Measurements from ENCODE around the gene TNNT3.

Gene TNNT3

DNA sequence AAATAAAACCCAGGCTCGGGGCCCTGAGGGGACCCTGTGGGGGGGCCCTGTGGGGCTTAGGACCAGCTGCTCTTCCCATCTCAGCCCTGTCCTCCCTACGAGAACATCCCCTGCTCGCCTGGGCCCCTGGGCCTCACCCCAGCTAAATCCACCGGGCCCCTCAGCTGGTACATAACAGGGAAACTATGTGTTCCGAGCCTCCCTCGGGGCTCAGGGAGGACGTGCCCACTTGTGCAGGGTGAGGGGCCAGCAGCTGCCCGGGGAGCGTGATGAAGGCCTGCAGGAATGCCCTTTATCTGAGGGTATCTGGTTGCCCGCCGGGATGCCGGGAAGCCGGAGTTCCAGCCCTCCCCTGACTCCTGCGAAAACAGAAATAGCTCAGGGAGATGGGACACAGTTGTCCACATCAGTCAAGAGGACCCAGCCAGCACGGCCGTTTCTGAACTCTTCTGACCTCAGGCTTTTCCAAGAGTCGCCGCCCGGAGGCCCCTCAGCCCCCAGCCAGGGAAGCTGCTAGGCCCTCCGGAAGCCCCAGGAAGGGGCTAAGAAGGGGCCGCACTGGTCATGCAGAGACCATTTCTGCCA lies 48.2 kb downstream of the TNNT3 start:
- TF ChIP-seq GATA1 (IDR thresholded peaks at IDR 0.05; ENCODE audit: low read depth, low read length) (no peak), POLR2A (IDR thresholded peaks at IDR 0.05; ENCODE audit: low read length) (no peak)
- DNase-seq: no peak

DNA sequence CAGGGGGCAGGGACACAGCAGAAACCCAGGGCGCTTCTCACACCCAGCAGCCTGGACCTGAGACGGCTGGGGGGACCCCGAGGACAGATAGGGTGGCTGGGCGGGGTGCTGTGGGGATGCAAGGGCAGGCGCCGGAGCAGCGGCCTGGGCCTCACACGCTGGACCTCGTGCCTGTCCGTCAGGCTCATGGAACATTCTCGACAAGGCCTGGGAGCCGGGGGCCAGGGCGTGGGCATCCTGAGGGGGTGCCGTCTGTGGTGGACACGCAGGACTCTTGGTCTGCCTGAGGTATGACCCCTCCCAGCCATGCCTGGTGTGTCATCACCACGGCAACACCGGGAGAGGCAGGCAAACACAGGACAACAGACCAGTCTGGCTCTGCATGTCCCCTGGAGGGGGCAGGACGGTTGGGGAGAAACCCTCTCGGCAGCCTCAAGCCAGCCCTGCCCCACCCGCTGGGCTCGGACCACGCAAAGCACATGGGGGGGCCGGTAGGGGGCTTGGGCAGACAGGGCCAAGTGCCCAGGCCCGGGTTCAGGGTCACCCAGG lies 49.0 kb downstream of the TNNT3 start:
- DNase-seq: no peak
- TF ChIP-seq POLR2A (IDR thresholded peaks at IDR 0.05; ENCODE audit: low read length) (no peak), GATA1 (IDR thresholded peaks at IDR 0.05; ENCODE audit: low read depth, low read length) (no peak)

DNA sequence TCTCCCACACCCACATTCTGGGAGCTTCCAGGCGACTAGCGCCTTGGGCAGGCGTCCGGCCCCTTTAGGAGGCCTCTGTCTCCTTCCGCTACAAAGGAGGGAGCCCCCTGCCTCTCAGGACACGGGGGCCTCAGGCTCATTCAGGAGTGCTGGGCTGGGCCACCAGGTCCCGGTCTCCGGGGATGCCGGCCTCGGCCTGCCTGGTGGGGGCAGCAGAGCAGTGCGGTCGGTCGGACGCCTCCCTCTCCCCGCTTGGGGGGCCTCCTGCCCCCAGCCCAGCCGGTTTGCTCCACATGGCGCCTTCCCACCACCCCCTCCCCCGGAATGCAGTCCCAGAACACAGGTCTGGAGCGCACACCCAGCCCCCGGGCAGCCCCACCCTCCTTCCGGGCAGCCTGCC lies 49.5 kb downstream of the TNNT3 start:
- DNase-seq: no peak
- TF ChIP-seq POLR2A (IDR thresholded peaks at IDR 0.05; ENCODE audit: low read length): no peak
- no peak for TF ChIP-seq GATA1 (IDR thresholded peaks at IDR 0.05; ENCODE audit: low read depth, low read length)

DNA sequence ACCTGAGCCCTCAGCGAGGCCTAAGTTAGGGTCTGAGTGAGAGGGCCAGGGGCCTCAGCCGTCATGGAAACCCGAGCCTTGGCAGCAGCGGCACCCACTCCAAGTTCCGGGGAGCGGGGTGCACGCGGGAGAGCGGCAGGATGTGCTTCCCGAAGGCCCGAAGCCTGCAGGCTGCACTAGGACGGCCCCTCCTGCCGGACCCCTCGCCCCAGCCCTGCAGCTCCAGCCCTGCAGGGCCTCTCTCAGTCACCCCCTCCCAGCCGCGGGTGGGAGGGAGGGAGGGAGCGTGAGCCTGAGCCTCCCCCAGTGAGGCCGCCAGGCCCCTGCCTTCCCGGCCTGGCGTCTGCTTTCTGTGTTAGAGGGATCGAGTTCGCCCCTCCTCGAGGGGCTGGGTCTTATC lies 50.3 kb downstream of the TNNT3 start:
- TF ChIP-seq POLR2A (IDR thresholded peaks at IDR 0.05; ENCODE audit: low read length) (no peak), GATA1 (IDR thresholded peaks at IDR 0.05; ENCODE audit: low read depth, low read length) (no peak)
- DNase-seq: no peak

DNA sequence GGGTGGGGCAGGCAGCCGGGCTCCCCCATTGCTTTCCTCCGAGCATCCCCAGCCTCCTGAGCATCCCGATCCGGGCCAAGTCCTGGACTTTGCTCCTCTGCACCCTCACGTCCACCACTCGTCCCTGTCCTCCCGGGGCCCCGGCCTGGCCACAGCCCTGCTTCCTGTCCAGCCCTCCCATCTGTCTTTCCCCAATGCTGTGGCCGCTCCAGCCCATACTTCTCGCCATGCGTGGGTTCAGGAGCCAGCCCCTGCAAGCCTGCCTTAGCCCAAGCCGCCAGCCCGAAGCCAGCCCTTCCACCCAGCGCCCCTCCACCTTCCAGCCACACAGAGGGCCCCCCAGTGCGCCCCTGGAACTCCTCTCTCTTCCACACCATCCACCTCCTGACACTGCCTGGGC lies 51.5 kb downstream of the TNNT3 start:
- DNase-seq: no peak
- no peak for TF ChIP-seq POLR2A (IDR thresholded peaks at IDR 0.05; ENCODE audit: low read length)
- no peak for TF ChIP-seq GATA1 (IDR thresholded peaks at IDR 0.05; ENCODE audit: low read depth, low read length)

DNA sequence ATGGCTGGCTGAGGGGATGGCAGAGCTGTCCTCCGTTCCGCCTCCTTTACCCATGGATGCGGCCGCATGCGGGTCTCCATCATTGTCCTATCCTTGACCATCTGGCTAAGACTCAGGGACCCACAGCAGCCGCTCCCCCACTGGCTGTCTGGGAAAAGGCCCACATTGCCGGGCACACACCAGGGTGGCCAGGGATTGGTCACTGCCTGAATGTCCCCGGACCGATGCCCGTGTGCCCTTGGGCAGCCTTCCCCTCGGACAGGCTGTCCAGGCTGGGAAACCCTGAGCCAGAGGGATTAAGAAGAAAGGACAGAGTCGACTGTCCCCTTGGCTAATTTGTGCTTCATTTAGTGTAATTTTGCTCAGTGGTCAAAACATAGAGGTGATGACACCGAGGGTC lies 55.7 kb downstream of the TNNT3 start:
- TF ChIP-seq GATA1 (IDR thresholded peaks at IDR 0.05; ENCODE audit: low read depth, low read length) (no peak), POLR2A (IDR thresholded peaks at IDR 0.05; ENCODE audit: low read length) (no peak)
- no peak for DNase-seq

DNA sequence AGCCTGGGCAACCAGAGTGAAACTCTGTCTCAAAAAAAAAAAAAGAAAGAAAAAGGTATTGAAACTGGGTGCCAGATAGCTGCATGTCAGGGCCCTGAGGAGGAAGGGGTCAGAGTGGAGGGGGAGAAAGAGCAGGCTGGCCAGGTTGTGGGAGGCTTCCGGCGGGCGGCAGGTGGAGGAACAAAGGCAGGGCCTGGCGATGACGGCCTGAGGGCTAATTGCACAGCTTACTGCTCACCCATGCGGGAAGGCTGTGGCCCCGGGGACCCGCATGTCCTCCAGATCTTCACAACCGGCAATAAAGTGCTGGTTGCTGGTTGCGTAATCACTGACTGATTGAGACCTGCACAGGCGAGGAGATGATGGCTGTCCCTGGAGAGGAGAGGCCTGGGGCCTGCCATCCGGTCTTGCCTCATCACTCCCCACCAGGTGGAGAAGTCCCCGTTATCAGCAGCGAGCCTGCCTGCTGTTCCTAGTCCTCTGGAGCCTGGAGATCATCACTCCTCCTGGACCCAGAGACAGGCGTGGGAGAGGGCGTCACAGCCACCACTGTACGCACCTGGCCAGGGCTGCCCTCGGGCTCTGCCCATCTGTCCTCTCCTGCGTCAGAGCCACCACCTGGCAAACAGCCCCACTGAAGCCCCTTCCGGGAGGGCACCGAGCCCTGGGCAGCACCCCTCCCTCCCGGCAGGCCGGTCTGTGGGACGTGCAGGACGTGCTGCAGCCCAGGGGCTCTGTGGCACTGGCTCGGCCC lies 59.4 kb downstream of the TNNT3 start:
- no peak for DNase-seq
- no peak for TF ChIP-seq GATA1 (IDR thresholded peaks at IDR 0.05; ENCODE audit: low read depth, low read length)
- TF ChIP-seq POLR2A (IDR thresholded peaks at IDR 0.05; ENCODE audit: low read length): no peak

DNA sequence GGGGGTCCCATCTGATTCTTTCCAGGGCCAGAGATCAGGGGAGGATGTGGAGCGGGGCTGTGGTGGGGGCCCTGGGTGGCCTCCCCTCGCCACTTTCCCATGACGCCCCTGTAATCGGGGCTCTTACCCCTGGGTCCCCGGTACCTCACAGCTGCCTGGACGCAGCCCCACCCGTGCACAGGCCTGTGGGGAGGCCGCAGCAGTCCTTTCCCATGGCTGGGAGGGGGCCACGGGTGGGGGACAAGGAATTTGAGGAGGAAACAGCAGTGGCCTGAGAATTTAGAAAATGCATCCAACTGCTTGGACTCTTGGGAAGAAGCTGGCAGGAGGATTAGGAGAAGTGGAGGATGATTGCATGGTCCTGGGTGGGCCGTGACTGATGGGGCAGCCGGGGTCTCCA lies 60.1 kb downstream of the TNNT3 start:
- no peak for DNase-seq
- no peak for TF ChIP-seq GATA1 (IDR thresholded peaks at IDR 0.05; ENCODE audit: low read depth, low read length)
- no peak for TF ChIP-seq POLR2A (IDR thresholded peaks at IDR 0.05; ENCODE audit: low read length)

DNA sequence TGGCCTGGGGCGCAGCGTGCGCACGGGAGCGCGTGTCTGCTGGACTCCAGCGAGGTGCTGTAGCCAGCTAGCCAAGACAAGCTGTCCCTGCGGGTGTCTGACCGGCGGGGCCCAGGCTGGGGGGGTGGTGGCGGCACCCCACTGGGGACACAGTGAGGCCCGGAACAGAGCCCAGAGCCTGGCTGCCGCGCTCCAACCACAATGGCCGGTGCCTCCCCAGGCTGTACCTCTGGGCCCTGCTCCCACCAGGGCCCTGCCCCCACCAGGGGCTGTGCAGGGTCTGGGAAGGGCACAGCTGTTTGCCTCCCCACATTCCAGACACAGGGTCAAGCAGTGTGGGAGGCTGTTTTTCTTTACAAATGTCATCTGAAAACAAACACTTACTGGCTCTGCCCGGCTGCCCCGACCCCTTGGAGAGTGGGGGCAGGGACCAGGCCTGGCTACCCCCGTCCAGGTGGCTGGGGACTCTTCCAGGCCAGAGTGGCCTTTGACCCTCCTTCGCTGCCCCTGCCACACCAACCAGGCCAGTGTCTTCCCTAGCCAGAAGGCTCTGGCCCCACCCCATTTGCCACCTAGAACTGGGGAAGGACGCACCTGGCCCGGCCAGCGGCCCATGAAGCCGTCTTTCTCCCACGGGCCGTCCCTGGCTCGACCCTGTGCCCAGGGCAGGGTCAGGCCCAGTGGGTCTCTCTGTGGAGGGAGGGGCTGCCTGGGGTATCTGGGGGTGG lies 63.5 kb downstream of the TNNT3 start:
- DNase-seq: no peak
- TF ChIP-seq POLR2A (IDR thresholded peaks at IDR 0.05; ENCODE audit: low read length): no peak
- TF ChIP-seq GATA1 (IDR thresholded peaks at IDR 0.05; ENCODE audit: low read depth, low read length): no peak

DNA sequence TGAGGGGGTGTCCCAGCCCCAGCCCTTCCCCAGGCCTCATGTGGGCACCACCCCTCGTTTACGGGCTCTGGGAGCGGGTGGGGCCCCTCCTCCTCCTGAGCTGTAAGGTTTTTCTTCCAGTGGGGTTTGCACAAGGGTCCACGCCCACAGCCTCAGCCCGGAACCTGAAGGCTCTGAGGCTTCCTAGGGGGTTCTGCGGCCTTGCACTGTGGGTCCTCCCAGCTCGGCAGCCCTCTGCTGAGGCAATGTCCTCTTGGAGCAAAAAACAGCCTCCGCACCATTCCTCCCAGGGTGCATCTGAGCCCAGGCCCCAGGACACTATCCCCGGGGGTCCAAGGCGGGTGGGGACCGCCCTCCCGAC lies 64.1 kb downstream of the TNNT3 start:
- DNase-seq: no peak
- TF ChIP-seq POLR2A (IDR thresholded peaks at IDR 0.05; ENCODE audit: low read length) (no peak), GATA1 (IDR thresholded peaks at IDR 0.05; ENCODE audit: low read depth, low read length) (no peak)

DNA sequence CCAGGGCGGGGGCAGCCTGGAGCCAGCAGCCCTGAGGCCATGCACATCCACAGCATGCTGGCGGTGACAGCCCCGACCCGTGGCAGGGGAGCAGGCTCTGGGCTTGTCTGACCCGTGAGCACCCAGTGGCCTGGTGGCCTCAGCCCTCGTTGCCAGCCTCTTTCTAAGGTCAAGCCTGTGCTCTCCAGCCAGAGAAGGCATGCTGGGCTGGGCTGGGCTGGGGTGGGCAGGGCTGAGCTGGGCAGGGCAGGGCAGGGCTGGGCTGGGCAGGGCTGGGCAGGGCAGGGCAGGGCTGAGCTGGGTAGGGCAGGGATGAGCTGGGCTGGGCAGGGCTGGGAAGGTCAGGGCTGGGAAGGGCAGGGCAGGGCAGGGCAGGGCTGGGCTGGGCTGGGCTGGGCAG lies 67.5 kb downstream of the TNNT3 start:
- DNase-seq: no peak
- TF ChIP-seq POLR2A (IDR thresholded peaks at IDR 0.05; ENCODE audit: low read length): no peak

DNA sequence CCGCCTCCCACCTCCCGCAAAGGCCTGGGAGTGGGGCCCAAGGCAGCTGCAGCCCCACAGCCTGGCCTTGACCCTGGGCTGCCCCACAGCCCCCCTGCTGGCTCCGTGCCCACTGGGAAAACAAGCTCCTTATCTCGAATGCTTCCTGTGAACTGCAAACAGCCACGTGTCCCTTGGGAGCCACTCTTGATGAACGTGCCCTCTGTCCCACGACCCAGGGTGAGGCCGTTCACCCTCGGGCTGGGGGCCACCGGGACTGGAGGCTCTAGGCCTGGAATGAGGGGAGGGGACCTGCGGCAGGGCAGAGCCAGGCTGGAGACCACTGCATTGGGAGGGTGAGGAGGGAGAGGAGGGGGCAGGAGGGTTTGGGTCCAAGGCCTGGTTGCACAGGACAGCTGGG lies 68.7 kb downstream of the TNNT3 start:
- no peak for DNase-seq
- TF ChIP-seq GATA1 (IDR thresholded peaks at IDR 0.05; ENCODE audit: low read depth, low read length) (no peak), POLR2A (IDR thresholded peaks at IDR 0.05; ENCODE audit: low read length) (no peak)
